ENCODE measurements around the gene MAP4K4. TPM values are rescaled to one million over a fixed set of nuclear protein-coding genes. Genes with fewer than 3 reads are reported as not detected.
"Not testable (repeated sequence)": the region's sequence is repeated elsewhere in the genome, so short reads cannot be mapped to it uniquely, and the experiment has no call there.

Gene MAP4K4
- polyA plus RNA-seq, 1 experiment = 53.5 TPM

DNA sequence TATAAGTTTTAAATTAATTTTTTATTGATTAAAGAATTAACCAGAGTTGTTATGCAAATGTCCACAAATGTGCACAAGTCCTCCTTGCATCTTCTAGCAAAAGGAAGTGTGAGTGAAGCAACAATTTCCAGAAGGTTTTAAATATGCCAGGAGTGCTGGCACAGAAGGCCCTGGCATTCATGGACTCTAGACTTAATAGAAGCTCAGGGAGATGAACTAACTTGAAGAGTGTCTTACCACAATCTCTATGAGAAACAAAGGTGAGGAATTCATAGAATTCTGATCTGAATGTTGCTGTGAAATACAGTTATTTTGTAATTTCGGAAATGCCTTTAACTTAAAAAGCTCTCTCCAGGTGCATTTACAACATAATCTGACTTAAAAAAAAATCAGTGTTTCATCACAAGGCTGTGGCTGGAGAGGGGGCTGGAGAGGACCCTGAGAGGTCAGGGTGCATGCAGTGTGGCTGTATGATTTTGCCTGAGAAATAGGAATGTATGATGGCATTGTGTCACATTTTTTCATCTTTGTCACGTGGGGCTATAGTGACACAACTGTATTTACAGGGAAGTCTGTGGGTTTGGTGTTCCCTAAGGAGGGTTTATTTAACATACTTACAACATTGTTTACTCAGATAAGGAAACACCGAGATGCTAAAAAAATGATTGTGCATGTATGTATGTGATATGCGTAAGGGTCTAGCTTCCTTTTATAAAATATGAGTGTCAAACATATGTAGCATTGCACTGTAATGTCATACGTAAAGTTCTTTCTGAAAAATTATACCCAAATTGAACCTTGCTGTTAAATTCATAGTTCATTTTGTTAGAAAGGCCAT lies 66.2 kb downstream of the MAP4K4 start:
- H3K4me3 ChIP-seq (ENCODE audit: low read depth, low read length) = no peak overlapping the region
- DNase-seq (ENCODE audit: low read depth) = no peak
- ChIA-PET CTCF (interaction anchor here (1.1 to 1.7 kb wide), 4 partner anchors 11 to 68 kb away, joined by 3 to 7 read pairs (median 4); partner anchors contain the start of gene MAP4K4), POLR2A (interaction anchor here (0.6 to 0.7 kb wide), 2 partner anchors 328 to 378 kb away, joined by 3 read pairs; no protein-coding TSS in a partner anchor)
- H3K27me3 ChIP-seq (ENCODE audit: control insufficient read depth, insufficient read depth, low read length) = no peaks in the 10 kb centered on the region
- H3K36me3 ChIP-seq (ENCODE audit: control insufficient read depth, insufficient read depth, low read length) = no peaks in the 10 kb centered on the region; the same call in 1 of the 2 replicates
- no peak for TF ChIP-seq CTCF (IDR thresholded peaks at IDR 0.05; ENCODE audit: insufficient read depth, low read depth, low read length)

- no peak for TF ChIP-seq CTCF (IDR thresholded peaks at IDR 0.05; ENCODE audit: insufficient read depth, low read depth, low read length)
- CTCF ChIA-PET = interaction anchor here (0.6 to 2.0 kb wide), 5 partner anchors 12 to 355 kb away, joined by 3 to 7 read pairs (median 3); partner anchors contain the start of gene MAP4K4
- POLR2A ChIA-PET = no interaction called here
- Histone ChIP-seq H3K36me3 (ENCODE audit: control insufficient read depth, insufficient read depth, low read length) (no peaks in the 10 kb centered on the region), H3K27me3 (ENCODE audit: control insufficient read depth, insufficient read depth, low read length) (no peaks in the 10 kb centered on the region), H3K4me3 (ENCODE audit: low read depth, low read length) (no peak overlapping the region)
- DNase-seq (ENCODE audit: low read depth) = no peak
These were observed 68.8 kb downstream of the MAP4K4 start for GRCh38 chr2:101766337-101766736.

- peak; percentile 89 for DNase-seq (ENCODE audit: low read depth)
- no peaks in the 10 kb centered on the region for H3K36me3 ChIP-seq (ENCODE audit: control insufficient read depth, insufficient read depth, low read length)
- TF ChIP-seq CTCF (IDR thresholded peaks at IDR 0.05; ENCODE audit: insufficient read depth, low read depth, low read length) = no peak
- H3K4me3 ChIP-seq (ENCODE audit: low read depth, low read length) = no peak overlapping the region
- ChIA-PET POLR2A (interaction anchor here (1.0 kb wide), 1 partner anchor 15 kb away, joined by 3 read pairs; no protein-coding TSS in a partner anchor), CTCF (interaction anchor here (0.6 to 1.4 kb wide), 5 partner anchors 12 to 356 kb away, joined by 3 to 4 read pairs (median 3); no protein-coding TSS in a partner anchor)
- no peaks in the 10 kb centered on the region for H3K27me3 ChIP-seq (ENCODE audit: control insufficient read depth, insufficient read depth, low read length)
These were observed 69.6 kb downstream of the MAP4K4 start for GRCh38 chr2:101766871-101767739.

DNA sequence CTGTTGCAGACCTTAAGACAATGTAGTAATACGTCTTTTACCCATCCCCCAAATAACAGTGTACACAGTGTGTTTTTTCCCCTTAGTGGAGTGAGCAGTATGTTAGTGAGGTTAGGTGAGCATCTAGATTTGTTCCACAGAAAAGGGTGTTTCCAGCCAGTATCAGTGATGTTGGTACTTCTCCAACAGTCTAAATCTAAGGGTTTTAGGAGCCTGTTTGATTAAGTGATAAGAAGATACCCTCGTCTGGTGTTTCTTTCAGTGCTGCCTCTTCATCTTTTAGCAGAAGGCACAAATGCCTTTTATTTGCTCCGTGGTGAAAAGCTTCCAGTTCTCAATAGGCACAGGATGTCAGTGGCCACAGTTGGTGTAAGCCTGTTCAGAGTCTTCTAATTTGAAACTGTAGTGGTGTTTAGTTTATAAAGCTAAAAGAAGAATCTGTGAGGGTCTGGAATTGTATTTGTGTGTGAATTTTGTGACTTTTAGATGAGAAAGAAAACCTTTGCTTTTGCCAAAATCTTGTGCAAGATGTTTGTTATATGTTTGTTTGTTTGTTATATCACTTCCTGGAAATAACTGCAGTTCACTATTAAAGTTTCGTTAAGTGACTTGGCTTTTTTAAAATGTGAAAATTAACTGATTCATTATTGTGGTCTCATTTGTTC lies 71.2 kb downstream of the MAP4K4 start:
- ChIA-PET CTCF (interaction anchor here (1.1 kb wide), 1 partner anchor 61 kb away, joined by 3 read pairs; no protein-coding TSS in a partner anchor), POLR2A (no interaction called here)
- DNase-seq (ENCODE audit: low read depth) = no peak
- Histone ChIP-seq H3K27me3 (ENCODE audit: control insufficient read depth, insufficient read depth, low read length) (no peaks in the 10 kb centered on the region), H3K36me3 (ENCODE audit: control insufficient read depth, insufficient read depth, low read length) (no peaks in the 10 kb centered on the region), H3K4me3 (ENCODE audit: low read depth, low read length) (no peak overlapping the region)
- TF ChIP-seq CTCF (IDR thresholded peaks at IDR 0.05; ENCODE audit: insufficient read depth, low read depth, low read length) = no peak

DNA sequence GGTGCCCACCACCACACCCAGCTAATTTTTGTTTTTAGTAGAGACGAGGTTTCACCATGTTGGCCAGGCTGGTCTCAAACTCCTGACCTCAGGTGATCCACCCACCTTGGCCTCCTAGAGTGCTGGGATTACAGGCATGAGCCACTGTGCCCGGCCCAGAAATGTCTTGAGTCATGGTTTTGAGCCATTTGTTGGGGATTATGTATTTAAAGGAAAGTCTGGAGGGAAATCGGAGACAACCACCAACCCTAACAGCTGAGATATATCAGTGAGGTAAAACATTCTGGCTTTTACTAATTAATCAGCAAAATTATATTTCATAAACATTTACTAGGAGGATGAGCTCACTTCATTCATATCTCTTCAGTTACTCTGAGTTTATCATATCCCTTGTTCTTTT lies 72.2 kb downstream of the MAP4K4 start:
- not testable (repeated sequence) for DNase-seq (ENCODE audit: low read depth); H3K36me3 ChIP-seq (ENCODE audit: control insufficient read depth, insufficient read depth, low read length); H3K27me3 ChIP-seq (ENCODE audit: control insufficient read depth, insufficient read depth, low read length); H3K4me3 ChIP-seq (ENCODE audit: low read depth, low read length)
- ChIA-PET POLR2A (interaction anchor here (0.7 kb wide), 1 partner anchor 18 kb away, joined by 3 read pairs; no protein-coding TSS in a partner anchor), CTCF (interaction anchor here (0.6 to 3.4 kb wide), 6 partner anchors 11 to 507 kb away, joined by 3 to 19 read pairs (median 5); no protein-coding TSS in a partner anchor)

Measured in BJ (cell line).